GM18498 (cell line): Measurements from ENCODE around the gene ARHGAP22.

ENCODE experiments used
- ATAC-seq: cut with Tn5 transposase; IDR thresholded peaks from one replicate; pipeline ENCODE4 v1.9.1; 2021; ENCODE audit warnings: mild to moderate bottlenecking, moderate library complexity; ENCODE audit not compliant: unreplicated experiment

ARHGAP22 gene

GRCh38 chr10:48589266-48589665, 15.6 kb downstream of the ARHGAP22 start:
- ATAC-seq, result no peak

GRCh38 chr10:48587819-48588218, 17.1 kb downstream of the ARHGAP22 start:
- ATAC-seq, result no peak

DNA sequence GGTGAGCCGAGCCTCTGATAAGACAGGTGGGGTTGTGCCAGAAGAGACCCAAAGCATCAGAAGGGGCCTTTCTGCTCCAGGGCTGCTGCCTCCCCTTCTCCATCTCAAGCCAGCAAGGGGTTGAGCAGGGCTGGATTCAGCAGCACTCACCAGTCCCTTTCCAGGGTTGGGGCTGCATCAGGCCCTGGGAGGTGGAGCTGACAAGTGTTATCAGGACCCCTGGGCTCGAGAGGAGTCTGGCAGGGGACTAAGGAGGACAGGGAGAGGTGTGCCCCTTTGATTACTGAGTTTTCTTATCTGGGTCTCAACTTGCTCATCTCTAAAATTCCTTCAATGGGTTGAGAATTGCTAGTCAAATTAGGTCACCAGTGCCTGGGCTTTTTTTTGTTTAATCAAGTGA, 17.8 kb downstream of the ARHGAP22 start:
- ATAC-seq, result no peak

- ATAC-seq, result no peak
These were observed 21.9 kb downstream of the ARHGAP22 start for GRCh38 chr10:48582970-48583369.

- ATAC-seq, result no peak
These were observed 24.6 kb downstream of the ARHGAP22 start for GRCh38 chr10:48580236-48580635.

- no peak for ATAC-seq
These were observed 25.5 kb downstream of the ARHGAP22 start for GRCh38 chr10:48579251-48579960.

GRCh38 chr10:48577158-48577557, 27.7 kb downstream of the ARHGAP22 start:
- ATAC-seq, result no peak

- ATAC-seq, result no peak
These were observed 28.4 kb downstream of the ARHGAP22 start for GRCh38 chr10:48576501-48576900.

DNA sequence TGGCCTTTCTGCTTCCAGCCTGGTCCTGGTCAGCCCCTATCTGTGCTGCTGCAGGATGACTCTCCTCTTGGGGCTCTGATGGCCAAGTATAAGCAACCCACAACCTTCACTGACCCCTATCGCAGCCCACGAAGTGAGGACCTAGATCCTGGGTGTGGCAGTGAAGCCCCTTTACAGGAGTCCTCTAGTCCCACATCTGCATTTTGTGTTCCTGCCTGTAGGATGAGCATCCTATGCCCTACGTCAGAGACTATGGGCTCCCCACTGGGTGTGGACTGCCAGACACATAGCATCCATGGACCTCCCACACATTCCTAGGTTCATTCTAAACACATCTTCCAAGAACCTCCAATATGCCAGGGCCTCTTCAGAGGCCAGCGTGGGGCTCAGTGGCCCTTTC, 29.0 kb downstream of the ARHGAP22 start:
- no peak for ATAC-seq

- ATAC-seq, result peak; percentile 50
These were observed 30.0 kb downstream of the ARHGAP22 start for GRCh38 chr10:48574817-48575380.

DNA sequence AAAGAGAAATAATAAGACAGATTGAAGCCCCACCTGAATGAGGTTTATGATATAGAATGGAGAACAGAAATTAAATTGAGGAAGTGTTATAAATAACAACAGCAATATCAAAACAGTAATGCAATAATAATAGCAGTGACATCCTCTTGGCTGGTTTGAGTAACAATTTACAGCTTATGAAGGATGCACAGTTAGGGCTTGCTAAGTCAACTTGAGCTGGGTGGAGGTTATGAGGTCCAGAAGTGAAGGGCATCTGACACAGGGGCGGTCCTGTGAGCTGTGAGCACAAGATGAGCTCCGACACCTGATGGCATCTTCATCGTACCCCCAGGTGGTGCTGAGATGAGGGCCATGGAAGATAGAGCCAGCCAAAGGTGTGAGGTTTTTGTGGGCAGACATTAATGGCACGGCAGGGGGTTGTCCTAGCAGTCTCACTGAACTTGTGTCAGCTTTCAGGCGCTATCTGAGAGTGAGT, 30.5 kb downstream of the ARHGAP22 start:
- ATAC-seq, result peak; percentile 58

DNA sequence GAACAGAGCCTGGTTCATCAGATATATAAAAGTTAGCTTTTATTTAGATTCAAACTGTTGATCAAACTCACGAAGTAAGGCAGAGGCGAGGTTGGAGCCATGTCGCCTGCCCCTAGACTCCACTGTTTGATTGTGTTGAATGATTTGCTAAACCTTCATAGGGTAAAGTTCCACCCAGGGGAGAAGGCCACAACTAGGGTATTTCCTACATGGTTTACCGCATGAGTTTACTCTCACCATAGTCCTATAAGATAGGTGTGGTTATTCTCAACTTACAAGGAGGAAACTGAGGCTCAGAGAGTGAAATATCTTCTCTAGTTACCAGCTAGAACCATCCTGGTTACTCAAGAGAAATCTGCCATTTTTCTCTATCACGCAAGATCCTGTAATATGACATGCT, 31.8 kb downstream of the ARHGAP22 start:
- no peak for ATAC-seq

DNA sequence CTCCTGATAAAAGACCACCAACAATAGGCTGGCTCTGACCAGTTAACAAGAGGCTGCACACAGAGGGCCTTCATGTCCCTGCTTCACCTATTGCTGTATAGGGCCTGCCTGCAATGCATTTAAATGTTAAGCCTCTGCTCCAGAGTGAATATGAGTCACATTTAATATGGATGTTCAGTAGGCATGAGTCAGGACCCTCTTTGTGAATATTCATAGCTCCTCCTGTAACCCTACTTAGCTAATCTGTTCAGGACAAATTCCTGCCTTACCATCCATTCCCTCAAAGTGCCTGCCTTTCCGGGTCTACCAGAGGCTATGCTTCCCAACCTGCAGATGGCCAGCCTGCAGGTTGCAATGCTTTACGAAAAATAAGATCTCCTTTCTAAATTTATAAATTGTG, 32.5 kb downstream of the ARHGAP22 start:
- no peak for ATAC-seq

- no peak for ATAC-seq
These were observed 36.3 kb downstream of the ARHGAP22 start for GRCh38 chr10:48568546-48568945.

DNA sequence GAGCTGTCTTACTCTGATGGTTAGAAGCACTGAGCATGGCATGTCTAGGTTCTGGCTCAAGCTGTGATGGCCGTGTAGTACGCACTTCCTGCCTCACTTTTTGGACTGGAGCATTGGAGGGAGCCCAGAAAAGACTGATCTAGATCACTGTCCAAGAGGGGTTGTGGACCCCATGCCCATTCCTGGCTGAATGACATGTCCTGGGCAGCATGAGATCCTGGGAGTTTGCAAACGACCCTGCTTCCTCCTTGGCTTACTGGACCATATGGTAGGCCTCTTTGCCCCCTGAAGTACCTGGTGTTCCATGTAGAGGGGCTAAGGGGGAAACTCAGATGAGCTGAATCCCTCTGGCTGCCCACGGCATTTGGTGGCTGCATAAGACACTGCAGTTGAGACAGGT, 36.7 kb downstream of the ARHGAP22 start:
- no peak for ATAC-seq

- no peak for ATAC-seq
These were observed 37.5 kb downstream of the ARHGAP22 start for GRCh38 chr10:48567346-48567745.

- ATAC-seq, result no peak
These were observed 40.3 kb downstream of the ARHGAP22 start for GRCh38 chr10:48564466-48565160.

DNA sequence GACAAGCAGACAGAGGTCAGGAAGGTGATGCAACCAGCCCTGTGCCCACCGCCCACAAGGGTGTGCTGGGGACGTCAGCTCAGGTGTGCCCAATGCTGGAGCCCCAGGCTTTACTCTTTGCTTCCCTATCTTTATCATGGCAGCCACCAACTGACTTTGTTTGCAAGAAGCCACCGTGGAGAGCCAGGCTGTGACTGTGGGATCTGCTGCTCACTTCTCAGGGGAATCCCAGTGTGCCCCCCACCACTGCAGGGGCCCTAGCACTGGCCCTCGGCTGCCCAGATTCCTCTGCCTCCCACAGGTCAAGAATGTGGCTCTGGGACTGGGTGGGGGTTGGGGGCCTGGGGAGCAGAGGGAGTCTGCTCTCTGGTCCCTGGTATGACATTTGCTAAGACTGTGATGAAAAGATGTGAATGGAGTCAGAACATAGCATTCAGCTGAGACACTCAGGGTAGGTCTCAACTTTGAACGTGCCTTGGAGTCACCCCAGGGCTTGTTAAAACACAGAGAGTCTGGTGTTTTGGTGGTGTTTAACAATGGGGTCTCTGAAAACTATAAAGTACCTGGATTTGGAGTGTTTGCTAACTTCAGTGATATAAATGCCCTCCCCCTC, 47.3 kb downstream of the ARHGAP22 start:
- no peak for ATAC-seq

- no peak for ATAC-seq
These were observed 48.2 kb downstream of the ARHGAP22 start for GRCh38 chr10:48556713-48557112.

- ATAC-seq, result no peak
These were observed 48.8 kb downstream of the ARHGAP22 start for GRCh38 chr10:48556065-48556464.

DNA sequence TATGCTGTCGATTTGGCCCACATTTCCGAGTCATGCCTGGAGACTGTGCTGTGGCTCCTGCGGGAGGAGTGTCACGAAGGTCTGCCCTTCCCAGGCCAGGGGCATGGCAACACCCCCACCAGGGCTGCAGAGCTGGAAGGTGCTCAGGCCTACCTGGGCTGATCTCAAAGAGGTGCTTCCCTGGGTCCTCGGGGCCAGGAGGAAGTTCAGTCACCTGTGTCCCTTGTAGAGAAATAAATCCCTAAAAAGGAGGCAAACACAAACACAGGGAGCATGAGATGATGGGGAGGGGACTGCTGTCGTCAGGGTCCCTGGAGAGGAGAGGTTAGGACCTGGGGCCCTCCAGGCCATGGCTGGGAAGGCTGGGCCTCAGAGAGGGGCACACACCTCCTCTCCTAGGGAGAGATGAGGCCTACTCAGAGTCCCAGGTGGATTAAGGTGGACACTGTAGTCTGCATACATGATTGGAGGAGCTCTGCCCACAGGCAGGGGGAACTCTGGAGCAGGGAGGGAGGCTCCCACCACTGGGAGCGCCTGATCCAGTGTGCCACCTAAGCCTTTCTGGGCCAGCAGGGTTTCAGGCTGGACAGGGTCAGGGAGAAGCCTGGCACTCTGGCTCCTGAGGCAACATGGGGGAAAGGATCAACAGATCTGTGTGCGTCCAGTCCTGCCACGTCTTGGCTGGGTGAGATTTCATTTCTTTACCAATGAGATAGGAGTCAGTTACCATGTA, 49.4 kb downstream of the ARHGAP22 start:
- no peak for ATAC-seq
